GM18868 (cell line): ENCODE results near the gene GATM.

ENCODE experiments used
- ATAC-seq: cut with Tn5 transposase; IDR thresholded peaks from one replicate; pipeline ENCODE4 v1.9.1; 2021; ENCODE audit warnings: mild to moderate bottlenecking, moderate library complexity; ENCODE audit not compliant: unreplicated experiment

The GATM gene

DNA sequence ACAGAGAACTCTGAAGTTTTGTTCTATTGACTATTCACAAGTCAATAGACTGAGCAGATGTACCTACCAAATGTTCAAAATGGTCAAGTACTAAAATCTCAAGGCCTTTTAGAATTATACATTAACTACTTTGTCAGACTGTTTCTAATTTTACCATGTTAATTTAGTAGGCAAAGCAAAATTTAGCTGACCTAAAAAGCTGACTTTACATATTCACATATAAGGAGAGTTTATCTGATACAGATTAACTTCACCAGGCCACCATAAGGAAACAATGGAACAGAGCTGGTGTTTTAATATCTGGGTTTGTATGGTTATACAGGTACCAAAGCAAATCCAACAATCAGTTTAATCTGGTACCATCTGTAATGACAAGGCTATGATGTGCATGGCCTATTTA, 15.9 kb downstream of the GATM start:
- ATAC-seq: no peak

DNA sequence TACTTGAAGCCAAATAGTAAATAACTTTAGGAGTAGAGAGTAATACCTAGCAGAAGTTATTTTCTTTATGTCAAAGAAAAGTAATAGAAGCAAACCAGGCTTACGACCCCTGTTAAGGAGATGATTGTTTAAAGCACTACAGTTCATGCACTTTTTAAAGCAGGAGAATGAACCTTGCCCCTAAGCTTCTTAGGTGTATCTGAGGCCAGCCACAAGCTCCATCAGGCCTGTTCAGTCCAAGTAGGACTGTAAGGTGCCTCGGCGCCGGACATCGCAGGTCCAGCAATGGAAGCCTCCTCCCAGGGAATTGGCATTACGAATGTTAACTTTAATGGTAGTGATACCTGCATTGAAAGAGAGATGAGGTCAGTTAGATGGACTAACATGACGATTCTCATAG, 16.5 kb downstream of the GATM start:
- no peak for ATAC-seq

DNA sequence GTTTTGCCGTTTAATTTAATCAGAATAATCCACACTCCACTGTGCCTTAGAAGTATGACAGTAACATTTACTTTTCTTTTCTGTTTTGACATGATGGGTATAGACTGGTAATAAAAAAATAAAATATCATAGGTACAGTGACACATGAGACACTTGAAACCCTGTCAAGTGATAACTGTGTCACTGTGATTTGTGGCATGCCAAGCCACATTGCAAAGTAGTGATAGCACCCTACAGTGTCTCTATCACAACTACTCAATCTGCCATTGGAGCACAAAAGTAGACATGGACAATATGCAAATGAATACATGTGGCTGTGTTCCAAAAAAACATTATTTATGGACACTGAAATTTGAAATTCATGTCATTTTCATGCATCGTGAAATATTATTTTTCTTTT, 22.5 kb downstream of the GATM start:
- ATAC-seq: no peak

DNA sequence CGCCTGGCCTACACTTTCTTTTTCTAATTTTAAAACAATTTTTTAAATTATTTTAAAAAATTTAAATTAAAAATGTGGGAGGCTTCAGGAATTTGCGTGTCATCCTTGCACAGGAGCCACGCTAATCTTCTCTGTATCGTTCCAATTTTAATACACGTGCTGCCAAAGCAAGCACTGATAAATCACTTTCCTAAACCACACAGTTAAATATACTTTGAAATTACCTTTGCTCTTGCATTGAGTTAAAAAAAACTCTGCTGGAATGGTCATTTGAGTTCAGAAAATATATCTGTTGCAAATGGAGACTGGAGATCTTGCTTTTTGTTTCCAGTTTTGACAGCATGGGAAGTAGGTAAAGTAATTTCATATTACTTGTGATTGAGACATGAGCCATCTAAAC, 23.6 kb downstream of the GATM start:
- ATAC-seq: no peak

DNA sequence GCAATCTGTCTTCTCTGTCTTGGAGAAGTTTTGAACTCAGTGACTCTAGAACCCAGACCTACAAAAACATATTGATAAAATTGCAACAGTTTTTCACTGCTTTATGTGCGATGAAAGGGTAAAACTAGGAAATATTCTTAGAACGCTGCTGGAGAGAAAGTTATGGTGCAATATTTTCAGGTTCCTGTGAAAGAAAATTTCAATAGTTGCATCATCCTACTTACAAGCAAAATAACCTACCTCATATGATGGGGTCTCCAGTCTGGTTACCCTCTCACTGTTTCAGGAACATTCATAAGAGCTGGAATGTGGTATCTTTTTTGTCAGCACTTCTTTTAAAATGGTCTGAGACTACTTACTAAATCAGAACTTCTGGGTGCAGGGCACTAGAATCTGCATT, 27.1 kb downstream of the GATM start:
- no peak for ATAC-seq

DNA sequence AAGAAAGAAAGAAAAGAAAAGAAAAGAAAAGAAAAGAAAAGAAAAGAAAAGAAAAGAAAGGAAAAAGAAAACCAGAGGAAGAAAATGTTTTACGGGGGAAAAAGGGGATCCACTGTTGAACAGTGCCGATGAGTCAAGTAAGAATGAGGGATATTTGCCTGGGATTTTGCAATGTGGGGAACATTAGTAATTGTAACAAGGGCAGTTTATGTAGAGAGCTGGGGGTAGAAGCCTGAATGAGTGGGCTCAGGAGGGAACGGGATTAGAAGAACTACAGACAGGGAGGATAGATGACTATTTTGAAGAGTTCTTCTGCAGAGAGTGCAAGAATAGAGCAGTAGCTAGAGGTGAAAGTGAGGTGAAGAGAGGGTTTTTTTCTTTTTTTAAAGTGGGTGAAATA, 28.7 kb downstream of the GATM start:
- ATAC-seq: no peak

DNA sequence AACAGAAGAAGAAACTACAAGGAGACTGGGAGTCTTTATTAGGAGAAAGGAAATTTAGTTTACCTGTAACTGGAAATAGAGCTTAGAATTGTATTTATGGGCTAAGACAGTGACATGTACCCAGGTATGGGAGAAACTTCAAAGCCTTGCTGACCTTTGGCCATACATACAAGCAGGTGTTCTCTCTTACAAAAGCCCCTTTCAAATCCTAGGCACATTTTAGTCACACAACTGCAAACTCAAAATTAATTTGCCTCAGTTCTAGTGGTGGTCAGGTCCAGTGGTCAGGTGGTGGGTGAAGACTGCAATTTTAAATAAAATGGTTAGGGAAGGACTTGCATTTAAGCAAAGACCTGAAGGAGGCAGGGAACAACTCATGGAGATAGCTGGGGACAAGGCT, 30.4 kb downstream of the GATM start:
- no peak for ATAC-seq

DNA sequence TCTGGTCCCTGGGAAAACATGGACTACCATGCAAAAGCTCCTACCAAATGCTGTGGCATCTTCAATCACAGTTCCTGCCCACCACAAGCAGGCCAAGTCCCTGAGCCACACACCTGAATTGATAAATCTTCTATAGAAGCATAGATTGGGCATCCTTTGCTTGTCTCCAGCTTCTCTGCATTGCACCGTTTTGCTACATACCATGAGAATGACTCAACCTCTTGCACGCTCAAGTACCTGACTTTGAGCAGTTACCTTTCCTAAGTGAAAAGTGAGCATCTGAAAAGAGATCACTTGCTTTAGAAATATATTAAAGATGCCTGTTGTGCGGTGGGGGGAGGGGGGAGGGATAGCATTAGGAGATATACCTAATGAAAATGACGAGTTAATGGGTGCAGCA, 31.3 kb downstream of the GATM start:
- no peak for ATAC-seq

DNA sequence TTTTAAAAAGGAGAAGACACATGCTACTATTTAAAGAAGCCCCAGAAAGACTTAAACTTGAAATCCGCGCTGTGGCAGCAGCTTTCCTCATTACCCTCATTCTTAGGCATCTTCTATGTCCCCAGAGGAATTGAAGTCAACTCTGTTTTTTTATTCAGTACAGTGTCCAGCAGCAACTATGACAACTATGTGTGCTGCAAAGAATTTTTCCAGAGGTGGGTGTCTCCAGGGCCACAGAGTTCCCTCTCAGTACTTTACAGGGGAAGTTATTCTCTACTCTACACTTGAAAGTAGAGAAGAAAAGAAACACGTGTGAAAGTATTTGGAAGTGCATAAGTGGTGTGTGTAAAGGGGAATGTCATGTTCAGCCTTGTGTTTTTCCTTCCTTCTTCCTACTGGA, 32.0 kb downstream of the GATM start:
- no peak for ATAC-seq

DNA sequence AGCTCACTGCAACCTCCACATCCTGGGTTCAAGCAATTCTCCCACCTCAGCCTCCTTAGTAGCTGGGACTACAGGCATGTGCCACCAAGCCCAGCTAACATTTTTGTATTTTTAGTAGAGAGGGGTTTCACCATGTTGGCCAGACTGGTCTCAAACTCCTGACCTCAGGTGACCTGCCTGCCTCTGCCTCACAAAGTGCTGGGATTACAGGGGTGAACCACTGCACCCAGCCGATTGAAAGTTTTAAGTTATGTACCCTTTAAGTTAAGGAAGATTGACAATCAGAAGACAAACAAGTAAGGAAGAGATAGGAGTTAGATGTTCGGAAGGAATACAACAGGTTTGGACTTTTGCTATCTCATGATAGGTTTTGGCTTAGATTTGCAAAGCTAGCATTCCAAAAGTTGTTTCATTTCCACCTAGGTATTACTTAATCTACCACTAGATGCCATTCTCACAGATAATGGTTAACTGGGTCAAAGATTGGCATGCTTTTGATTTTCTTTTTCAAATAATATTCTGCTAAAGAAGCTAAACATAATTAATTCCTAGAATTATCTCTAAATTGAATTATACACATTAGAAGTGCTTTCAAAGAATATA, 35.0 kb downstream of the GATM start:
- no peak for ATAC-seq

DNA sequence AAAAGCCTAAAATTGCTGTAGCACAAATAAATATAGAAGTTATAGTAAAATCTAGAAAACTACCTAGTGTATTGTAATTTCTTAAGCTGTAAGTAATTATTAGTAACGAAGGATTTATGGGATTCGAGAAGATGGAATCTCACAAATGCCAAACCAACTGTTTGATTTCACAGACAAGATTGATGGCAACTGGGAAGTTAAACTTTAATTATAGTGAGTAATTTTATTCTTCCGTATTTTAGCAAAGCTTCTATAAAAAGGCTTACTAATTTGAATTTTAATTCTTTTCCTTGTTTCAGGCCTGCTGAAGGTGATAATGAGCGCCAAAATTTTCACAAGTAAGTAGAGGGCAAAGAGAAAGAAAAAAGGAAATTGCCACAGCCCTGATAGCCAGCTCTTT, 36.6 kb downstream of the GATM start:
- no peak for ATAC-seq

DNA sequence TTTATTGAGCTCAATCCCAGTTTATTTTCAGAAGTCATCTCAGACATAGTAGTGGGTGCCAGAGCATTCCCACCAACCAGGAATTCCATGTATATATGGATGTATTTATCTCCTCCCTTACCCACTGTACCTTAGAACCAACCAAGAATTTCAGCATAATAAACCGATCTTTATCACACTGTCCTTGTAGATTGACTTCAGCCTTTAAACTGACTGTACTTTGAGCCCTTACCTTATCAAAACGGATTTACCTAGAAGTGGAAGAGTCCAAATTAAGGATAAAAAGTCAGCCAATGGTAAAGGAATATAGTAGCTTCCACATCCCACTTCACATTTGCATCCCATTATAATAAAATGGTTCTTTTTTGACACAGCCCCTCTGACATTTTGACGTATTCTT, 37.9 kb downstream of the GATM start:
- no peak for ATAC-seq

DNA sequence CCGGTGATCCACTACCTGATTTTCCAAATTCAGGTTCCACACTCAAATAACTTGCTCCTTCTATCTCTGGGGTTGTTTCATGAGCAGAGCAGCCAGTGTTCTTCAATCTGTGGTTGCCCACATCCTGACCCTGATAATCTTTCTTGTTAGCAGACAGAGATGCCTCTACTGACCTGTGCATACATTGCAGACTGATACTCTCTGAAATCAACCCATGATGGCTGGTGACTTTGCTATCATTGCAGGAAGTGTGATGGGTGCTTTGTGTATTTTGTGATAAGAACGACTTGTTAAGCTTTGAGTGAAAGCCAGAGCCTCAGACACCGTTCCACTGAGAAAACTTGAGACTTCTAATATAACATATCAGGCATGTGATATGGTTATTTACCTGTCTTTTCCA, 39.9 kb downstream of the GATM start:
- no peak for ATAC-seq

DNA sequence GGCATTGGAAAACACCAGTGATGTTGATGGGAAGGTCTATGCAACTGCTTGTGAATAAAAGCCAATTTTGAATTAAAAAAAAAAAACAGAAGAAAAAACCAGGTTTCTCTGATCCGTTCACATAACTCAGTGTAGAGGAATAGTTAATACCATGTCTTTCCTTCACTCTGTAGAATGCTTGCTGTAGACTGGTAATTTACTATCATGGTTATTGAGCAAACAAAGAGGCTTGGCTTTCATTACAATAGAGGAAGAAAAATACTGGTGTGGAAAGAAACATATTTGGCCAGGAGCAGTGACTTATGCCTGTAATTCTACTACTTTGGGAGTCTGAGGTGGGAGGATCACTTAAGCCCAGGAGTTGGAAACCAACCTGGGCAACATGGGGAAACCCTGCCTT, 41.1 kb downstream of the GATM start:
- no peak for ATAC-seq

DNA sequence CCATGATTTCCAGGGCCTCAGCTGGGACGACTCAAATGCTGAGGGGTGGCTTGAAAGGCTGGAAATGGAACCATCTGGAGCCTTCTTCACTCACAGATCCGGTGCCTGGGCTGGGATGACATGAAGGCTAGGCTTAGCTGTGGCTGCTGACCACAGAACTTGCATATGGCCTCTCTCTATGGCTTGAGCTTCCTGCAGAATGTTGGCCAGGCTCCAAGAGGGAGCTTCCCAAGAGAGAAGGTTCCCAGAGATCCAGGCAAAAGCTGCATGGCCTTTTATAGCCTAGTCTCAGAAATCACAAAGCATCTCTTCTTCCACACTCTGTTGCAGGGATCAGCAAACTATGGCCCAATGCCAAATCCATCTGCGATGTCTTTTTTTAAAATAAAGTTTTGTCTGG, 44.8 kb downstream of the GATM start:
- ATAC-seq: no peak

DNA sequence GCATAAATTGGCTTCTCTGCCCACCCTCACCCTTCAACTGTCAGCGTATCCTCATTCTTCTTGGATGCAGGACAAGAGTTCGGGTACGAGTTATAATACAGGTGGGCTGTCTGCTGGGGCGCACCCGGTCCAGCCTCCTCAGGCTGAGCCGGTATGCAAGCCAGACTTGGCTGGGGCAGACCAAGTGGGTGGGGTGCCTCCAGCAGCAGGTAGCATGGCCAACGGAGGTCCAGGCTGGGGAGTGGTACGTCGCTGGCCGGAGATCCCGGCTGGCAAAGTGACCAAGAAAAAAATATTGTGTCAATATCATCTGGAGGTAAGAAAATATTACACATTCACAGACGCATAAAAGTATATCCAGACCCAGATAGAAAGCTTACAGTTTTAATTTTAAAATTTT, 45.6 kb downstream of the GATM start:
- no peak for ATAC-seq

DNA sequence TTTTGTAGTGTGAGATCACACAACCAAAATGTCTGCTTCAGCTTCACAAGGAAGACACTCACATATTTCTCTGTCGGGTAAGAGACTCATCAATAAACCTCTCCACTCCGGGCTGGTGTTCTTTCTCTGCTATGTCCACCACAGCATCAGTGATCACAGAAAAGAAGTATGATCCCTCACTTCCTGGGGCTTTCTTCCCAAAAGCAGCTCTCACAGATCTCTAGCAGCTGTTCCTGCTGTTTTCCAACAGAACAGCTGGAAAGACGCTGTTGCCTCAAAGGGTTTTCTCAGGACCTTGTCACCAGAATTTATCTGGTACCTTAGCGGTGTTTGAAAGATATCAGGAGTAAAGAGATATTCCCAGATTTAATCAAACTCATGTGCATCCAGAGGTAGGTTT, 46.4 kb downstream of the GATM start:
- no peak for ATAC-seq

DNA sequence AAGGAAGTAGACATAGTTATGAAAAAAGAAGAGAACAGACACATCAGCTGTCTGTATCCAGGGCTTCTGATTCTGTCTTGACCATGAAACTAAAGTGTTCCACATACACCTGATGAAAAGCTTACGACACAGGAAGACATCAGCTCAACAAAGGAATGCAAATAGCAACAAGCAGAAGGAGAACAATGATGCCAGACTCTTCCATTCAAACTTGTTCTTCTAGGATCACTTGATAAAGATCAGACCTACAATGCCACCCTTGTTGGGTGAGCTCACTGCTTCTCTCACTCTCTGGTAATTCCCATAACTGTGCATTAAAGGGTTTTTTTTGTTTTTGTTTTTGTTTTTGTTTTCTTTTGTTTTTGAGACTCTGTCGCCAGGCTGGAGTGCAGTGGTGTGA, 49.7 kb downstream of the GATM start:
- ATAC-seq: no peak

DNA sequence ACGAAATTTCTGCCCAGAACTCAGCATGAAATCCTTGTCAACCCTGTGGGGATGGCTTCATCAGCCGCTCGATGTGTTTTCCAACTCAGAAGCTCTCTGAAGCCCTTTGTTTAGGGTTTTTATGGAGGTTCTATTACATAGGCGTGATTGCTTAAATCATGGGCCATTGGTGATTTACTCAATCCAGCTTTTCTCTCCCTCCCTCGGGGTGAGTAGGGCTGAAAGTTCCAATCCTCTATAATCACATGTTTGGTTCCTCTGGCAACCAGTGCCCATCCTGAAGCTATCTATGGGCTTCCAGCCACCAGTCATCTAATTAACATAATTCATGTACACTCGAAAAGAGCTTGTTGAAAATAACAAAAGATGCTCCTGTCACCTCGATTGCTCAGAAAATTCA, 51.6 kb downstream of the GATM start:
- ATAC-seq: no peak

DNA sequence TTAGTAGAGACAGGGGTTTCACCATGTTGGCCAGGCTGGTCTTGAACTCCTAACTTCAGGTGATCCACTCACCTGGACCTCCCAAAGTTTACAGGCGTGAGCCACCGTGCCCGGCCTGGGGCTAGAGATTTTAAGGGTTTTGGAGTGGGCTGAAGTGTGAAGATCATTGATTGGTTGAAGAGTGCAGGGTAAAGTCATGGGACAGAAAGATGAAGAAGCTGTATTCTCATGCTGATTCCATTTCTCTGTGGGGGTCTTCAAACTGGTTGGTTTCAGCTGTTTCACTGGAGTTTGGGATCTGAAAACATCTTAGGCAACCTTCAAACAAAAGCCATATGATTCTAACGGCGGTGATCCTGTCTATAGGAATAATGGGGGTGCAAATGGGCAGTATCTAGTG, 52.1 kb downstream of the GATM start:
- no peak for ATAC-seq

DNA sequence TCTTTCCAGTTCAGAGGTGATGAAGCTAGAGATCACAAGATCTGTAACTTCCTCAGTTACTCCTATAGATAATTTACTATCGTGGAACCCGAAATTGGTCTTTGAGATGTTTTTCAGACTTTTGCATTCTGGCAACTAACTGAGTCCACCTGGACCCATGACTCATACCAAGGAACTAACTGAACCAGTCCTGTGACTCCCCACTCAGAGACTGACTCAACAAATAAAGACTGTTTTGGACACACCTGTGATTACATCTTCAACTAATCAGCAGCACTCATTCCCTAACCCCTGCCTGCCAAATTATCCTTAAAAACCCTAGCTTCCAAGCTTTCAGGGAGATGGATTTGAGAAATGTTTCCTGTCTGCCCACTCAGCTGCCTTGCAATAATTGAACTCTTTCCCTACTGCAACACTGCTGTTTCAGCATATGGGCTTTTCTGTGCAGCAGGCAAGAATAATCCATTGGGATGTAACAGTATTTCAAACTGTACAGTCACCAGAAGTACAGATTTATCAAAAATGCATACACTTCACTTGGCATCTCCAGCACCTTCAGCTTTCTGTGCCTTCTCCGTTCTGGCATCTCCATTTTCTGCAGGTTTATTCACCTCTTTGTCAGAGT, 57.7 kb downstream of the GATM start:
- no peak for ATAC-seq

DNA sequence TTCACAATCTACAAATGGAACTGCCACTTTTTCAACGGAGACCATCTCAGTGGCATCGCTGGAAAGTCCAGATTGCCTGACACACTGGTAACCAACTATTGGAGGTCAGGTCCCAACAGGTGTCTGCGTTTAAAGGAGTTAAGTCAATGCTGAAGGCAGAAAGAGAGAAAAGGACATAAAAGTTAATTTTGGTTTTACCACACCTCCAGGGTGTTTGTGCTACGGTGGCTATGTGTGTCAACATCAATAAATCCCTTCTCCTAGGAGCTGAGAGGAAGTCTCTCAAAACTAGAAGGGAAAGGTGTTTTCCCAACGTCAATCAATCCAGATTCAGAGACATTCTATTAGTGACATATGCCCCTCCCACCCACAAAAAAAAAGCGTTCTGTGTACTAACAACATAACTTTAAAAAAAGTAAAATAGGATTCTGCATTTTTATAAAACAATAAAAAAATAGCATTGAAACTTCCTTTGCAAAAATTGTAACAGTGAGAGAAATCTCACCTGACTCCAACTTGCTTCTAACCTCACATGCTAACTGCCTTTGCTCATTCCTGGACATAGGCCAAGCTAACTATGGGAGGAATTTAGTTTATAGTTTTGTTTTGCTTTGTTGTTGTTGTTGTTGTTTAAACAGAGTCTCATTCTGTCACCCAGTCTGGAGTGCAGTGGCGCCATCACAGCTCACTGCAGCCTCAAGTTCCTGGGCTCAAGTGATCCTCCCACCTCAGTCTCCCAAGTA, 58.7 kb downstream of the GATM start:
- ATAC-seq: no peak

DNA sequence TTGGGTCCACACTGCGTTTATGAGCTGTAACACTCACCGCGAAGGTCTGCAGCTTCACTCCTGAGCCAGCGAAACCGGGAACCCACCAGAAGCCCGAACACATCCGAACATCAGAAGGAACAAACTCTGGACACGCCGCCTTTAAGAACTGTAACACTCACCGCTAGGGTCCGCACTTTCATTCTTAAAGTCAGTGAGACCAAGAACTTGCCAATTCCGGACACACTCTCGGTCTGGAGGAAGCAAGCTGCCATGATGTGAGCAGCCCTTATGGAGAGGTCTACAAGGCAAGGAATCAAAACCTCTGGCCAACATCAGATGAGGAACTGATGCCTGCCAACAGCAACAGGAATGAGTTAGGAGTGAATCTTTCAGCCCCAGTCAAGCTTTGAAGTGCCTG, 63.4 kb downstream of the GATM start:
- no peak for ATAC-seq
